Osteocyte (in vitro differentiated cells): ENCODE results near the gene TRPV4. TPM values are rescaled to one million over a fixed set of nuclear protein-coding genes. Genes with fewer than 3 reads are reported as not detected.
"Not testable (repeated sequence)": the region's sequence is repeated elsewhere in the genome, so short reads cannot be mapped to it uniquely, and the experiment has no call there.

Source experiments
- DNase-seq: peaks from one replicate; pipeline ENCODE4 v3.0.0; 2021; ENCODE audit warnings: mixed read lengths; ENCODE audit not compliant: unreplicated experiment; ENCODE audit errors: extremely low spot score
- H3K27ac Mint-ChIP-seq: one replicate; pipeline ENCODE4 v1.8.0; 2021; ENCODE audit warnings: mild to moderate bottlenecking, mixed read lengths; ENCODE audit not compliant: unreplicated experiment
- H3K27me3 Mint-ChIP-seq: one replicate; pipeline ENCODE4 v1.8.0; 2021; ENCODE audit warnings: mixed read lengths; ENCODE audit not compliant: unreplicated experiment
- H3K36me3 Mint-ChIP-seq: one replicate; pipeline ENCODE4 v1.8.0; 2021; ENCODE audit warnings: mixed read lengths; ENCODE audit not compliant: unreplicated experiment
- H3K4me1 Mint-ChIP-seq: one replicate; pipeline ENCODE4 v1.8.0; 2021; ENCODE audit warnings: mixed read lengths; ENCODE audit not compliant: unreplicated experiment
- H3K4me3 Mint-ChIP-seq: one replicate; pipeline ENCODE4 v1.8.0; 2021; ENCODE audit warnings: mild to moderate bottlenecking, moderate library complexity, mixed read lengths; ENCODE audit not compliant: unreplicated experiment
- H3K9me3 Mint-ChIP-seq: one replicate; pipeline ENCODE4 v1.8.0; 2021; ENCODE audit warnings: mixed read lengths; ENCODE audit not compliant: unreplicated experiment
- total RNA-seq: library from RNA; stranded (reverse); gene quantifications from 2 replicates; pipeline ENCODE4 v1.2.1, GENCODE V29; 2021
- TF ChIP-seq, protein P1 (sequence below): fragments of 200-600 bp; sonication (generic); IDR thresholded peaks from 2 replicates; pipeline ENCODE4 v1.5.0; 2021; ENCODE audit warnings: antibody characterized with exemption, mild to moderate bottlenecking, moderate library complexity

The TRPV4 gene
- total RNA-seq, 1 donor from 2014 or later = 1.6 TPM

- Mint-ChIP-seq H3K4me1 (peaks cover 17% of the 10 kb centered on the region), H3K9me3 (no peaks in the 10 kb centered on the region), H3K36me3 (no peaks in the 10 kb centered on the region), H3K27ac (no peak overlapping the region), H3K4me3 (no peak overlapping the region), H3K27me3 (no peaks in the 10 kb centered on the region)
- TF ChIP-seq, protein P1, sequence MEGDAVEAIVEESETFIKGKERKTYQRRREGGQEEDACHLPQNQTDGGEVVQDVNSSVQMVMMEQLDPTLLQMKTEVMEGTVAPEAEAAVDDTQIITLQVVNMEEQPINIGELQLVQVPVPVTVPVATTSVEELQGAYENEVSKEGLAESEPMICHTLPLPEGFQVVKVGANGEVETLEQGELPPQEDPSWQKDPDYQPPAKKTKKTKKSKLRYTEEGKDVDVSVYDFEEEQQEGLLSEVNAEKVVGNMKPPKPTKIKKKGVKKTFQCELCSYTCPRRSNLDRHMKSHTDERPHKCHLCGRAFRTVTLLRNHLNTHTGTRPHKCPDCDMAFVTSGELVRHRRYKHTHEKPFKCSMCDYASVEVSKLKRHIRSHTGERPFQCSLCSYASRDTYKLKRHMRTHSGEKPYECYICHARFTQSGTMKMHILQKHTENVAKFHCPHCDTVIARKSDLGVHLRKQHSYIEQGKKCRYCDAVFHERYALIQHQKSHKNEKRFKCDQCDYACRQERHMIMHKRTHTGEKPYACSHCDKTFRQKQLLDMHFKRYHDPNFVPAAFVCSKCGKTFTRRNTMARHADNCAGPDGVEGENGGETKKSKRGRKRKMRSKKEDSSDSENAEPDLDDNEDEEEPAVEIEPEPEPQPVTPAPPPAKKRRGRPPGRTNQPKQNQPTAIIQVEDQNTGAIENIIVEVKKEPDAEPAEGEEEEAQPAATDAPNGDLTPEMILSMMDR = no peak
- DNase-seq = no peak
These were observed 31.7 kb upstream of the TRPV4 start for GRCh38 chr12:109864916-109865315.

DNA sequence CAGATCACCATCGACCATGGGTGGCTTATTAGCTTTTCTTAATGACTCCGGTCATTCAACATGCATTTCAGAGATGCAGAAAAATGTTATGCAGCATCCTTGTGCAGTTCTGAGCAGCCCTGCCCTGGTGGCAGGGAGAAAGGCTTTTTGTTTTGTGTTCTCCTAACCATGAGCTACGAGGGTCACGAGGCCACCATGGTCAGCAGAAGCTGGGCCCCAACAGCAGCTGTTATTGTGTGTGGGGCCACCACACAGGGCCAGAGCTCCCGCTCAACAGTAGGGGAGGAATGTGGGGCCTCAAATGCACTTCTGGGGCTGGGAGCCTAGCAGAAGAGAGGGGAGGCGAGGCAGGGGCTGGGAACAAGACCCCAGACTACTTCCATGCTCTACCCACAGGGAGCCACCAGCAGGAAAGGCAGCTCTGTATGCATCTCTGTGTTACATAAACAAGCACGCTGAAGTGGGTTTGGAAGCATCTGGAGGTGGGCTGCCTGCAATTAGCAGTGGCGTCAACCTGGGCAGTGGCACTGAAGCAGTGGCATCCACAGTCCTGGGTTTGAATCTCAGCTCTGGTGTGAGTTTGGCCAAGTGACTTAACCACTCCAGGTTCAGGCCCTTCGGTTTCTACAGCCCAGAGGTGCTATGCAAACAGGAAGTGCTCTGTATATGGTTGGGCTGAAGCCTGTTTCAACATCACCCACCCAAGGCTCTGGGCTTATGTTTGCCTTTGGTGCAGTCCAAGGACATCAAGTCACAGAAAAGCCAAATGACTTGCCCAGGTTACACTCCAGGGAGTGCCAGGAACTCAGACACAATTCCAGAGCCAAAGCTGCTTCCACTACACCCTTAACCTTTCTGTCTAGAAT is 30.9 kb upstream of the TRPV4 start:
- no peaks in the 10 kb centered on the region for H3K27me3 Mint-ChIP-seq
- TF ChIP-seq, protein P1 = no peak
- peaks cover 17% of the 10 kb centered on the region for H3K4me1 Mint-ChIP-seq
- DNase-seq = no peak
- no peaks in the 10 kb centered on the region for H3K9me3 Mint-ChIP-seq
- H3K36me3 Mint-ChIP-seq = no peaks in the 10 kb centered on the region
- H3K27ac Mint-ChIP-seq = no peak overlapping the region
- H3K4me3 Mint-ChIP-seq = no peak overlapping the region

- not testable (repeated sequence) for H3K4me3 Mint-ChIP-seq, H3K36me3 Mint-ChIP-seq, H3K27ac Mint-ChIP-seq, H3K9me3 Mint-ChIP-seq, H3K27me3 Mint-ChIP-seq, DNase-seq
- H3K4me1 Mint-ChIP-seq = peaks cover 17% of the 10 kb centered on the region
These were observed 29.3 kb upstream of the TRPV4 start for GRCh38 chr12:109862491-109862890.

GRCh38 chr12:109861689-109862314 is 28.6 kb upstream of the TRPV4 start:
- H3K27ac Mint-ChIP-seq = no peak overlapping the region
- TF ChIP-seq, protein P1 = no peak
- H3K36me3 Mint-ChIP-seq = peaks cover 5% of the 10 kb centered on the region
- no peak for DNase-seq
- peaks cover 17% of the 10 kb centered on the region for H3K4me1 Mint-ChIP-seq
- H3K4me3 Mint-ChIP-seq = no peak overlapping the region
- no peaks in the 10 kb centered on the region for H3K9me3 Mint-ChIP-seq
- no peaks in the 10 kb centered on the region for H3K27me3 Mint-ChIP-seq

GRCh38 chr12:109860977-109861376 is 27.8 kb upstream of the TRPV4 start:
- no peak overlapping the region for H3K27ac Mint-ChIP-seq
- DNase-seq = no peak
- H3K4me3 Mint-ChIP-seq = no peak overlapping the region
- TF ChIP-seq, protein P1 = no peak
- no peaks in the 10 kb centered on the region for H3K27me3 Mint-ChIP-seq
- H3K9me3 Mint-ChIP-seq = no peaks in the 10 kb centered on the region
- H3K4me1 Mint-ChIP-seq = peaks cover 17% of the 10 kb centered on the region
- H3K36me3 Mint-ChIP-seq = peaks cover 8% of the 10 kb centered on the region
